GM23248 (cell line): Measurements from ENCODE around the gene NFKBIA.

ENCODE experiments used
- EZH2 ChIP-seq: fragments of 200-600 bp; sonication (generic); IDR thresholded peaks from 2 replicates; pipeline ENCODE4 v1.6.1; 2018; ENCODE audit warnings: antibody characterized with exemption, mild to moderate bottlenecking; ENCODE audit not compliant: insufficient read depth, poor library complexity, severe bottlenecking
- EZH2phosphoT487 ChIP-seq: fragments of 200-600 bp; sonication (generic); IDR thresholded peaks from 2 replicates; pipeline ENCODE4 v1.6.1; 2018; ENCODE audit warnings: antibody characterized with exemption, moderate library complexity, mild to moderate bottlenecking, low read depth; ENCODE audit not compliant: insufficient read depth

- TF ChIP-seq EZH2phosphoT487 (no peak), EZH2 (no peak)
Observed at GRCh38 chr14:35408026-35408425, 3.5 kb upstream of the NFKBIA start.
